Nephron (organoid): ENCODE results near the gene ITIH2.
"Not testable (repeated sequence)": the region's sequence is repeated elsewhere in the genome, so short reads cannot be mapped to it uniquely, and the experiment has no call there.

Source experiments
- H3K27ac Mint-ChIP-seq, 3 experiments: 2 replicates each; pipeline ENCODE4 v1.8.0; 2020; ENCODE audit warnings: mixed read lengths in 3 of 3, mild to moderate bottlenecking in 2 of 3, moderate library complexity in 1 of 3
- H3K27me3 Mint-ChIP-seq: 2 replicates; pipeline ENCODE4 v1.8.0; 2021; ENCODE audit warnings: low read depth, mild to moderate bottlenecking, moderate library complexity, mixed read lengths
- H3K36me3 Mint-ChIP-seq: 2 replicates; pipeline ENCODE4 v1.8.0; 2020; ENCODE audit warnings: low read depth, mixed read lengths
- H3K4me1 Mint-ChIP-seq: 2 replicates; pipeline ENCODE4 v1.8.0; 2020; ENCODE audit warnings: mixed read lengths
- H3K4me3 Mint-ChIP-seq, 3 experiments: 2 replicates each; pipeline ENCODE4 v1.8.0; 2020; ENCODE audit warnings: mild to moderate bottlenecking in 3 of 3, mixed read lengths in 3 of 3, moderate library complexity in 2 of 3
- H3K9me3 Mint-ChIP-seq: 2 replicates; pipeline ENCODE4 v1.8.0; 2020; ENCODE audit warnings: mixed read lengths
- TF ChIP-seq, protein P1 (sequence below), 3 experiments: fragments of 200-600 bp; sonication (generic); IDR thresholded peaks; one replicate each; pipeline ENCODE4 v1.5.0; 2021; ENCODE audit warnings: antibody characterized with exemption in 3 of 3; ENCODE audit not compliant: unreplicated experiment in 3 of 3

Gene ITIH2

DNA sequence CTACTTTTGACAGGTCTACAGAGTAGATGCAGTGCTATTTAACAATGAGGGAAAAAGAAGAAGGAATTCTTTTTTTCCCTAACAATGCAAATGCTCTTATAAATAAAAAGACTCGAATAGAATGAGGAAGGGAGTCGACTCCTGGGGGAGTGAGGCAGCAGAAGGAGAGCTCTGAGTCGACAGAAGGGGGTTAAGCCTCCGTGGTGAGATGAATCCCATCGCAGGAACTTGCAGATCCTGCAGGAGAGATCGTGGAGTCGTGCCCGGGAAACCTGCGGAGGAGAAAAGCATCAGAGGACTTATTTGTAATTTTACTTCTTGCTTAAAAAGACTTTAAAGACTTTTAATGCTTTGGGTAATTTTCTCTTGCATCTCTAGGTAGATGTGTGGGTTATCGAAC is 17.4 kb downstream of the ITIH2 start:
- Mint-ChIP-seq H3K27me3 (peaks cover 23% of the 10 kb centered on the region), H3K4me3 (no peak overlapping the region), H3K36me3 (no peaks in the 10 kb centered on the region), H3K9me3 (no peaks in the 10 kb centered on the region), H3K4me1 (no peaks in the 10 kb centered on the region), H3K27ac (no peak overlapping the region)
- TF ChIP-seq, protein P1, sequence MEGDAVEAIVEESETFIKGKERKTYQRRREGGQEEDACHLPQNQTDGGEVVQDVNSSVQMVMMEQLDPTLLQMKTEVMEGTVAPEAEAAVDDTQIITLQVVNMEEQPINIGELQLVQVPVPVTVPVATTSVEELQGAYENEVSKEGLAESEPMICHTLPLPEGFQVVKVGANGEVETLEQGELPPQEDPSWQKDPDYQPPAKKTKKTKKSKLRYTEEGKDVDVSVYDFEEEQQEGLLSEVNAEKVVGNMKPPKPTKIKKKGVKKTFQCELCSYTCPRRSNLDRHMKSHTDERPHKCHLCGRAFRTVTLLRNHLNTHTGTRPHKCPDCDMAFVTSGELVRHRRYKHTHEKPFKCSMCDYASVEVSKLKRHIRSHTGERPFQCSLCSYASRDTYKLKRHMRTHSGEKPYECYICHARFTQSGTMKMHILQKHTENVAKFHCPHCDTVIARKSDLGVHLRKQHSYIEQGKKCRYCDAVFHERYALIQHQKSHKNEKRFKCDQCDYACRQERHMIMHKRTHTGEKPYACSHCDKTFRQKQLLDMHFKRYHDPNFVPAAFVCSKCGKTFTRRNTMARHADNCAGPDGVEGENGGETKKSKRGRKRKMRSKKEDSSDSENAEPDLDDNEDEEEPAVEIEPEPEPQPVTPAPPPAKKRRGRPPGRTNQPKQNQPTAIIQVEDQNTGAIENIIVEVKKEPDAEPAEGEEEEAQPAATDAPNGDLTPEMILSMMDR (IDR thresholded peaks at IDR 0.05; ENCODE audit: unreplicated experiment in 3 of 3) = no peak

DNA sequence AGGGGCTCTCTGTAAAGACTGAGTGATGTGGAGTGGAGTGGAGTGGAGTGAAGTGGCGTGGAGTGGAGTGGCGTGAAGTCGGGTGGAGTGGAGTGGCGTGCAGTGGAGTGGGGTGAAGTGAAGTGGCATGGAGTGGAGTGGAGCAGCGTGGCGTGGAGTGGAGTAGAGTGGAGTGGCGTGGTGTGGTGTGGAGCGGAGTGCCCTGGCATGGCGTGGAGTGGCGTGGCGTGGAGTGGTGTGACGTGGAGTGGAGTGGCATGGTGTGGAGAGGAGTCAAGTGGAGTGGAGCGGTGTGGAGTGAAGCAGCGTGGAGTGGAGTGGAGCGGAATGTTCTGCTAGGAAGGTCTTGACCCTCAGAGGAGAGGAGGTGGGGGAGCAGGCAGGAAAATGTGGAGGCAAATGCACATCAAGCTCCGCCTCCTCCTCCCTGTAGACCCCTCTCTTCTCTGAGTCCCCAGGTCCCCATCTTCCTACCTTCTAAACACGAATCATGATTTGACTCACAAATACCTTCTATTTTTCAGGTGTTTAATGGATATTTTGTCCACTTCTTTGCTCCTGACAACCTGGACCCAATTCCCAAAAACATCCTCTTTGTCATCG is 19.9 kb downstream of the ITIH2 start:
- no peak overlapping the region for H3K4me3 Mint-ChIP-seq
- no peak overlapping the region for H3K27ac Mint-ChIP-seq
- H3K9me3 Mint-ChIP-seq = no peaks in the 10 kb centered on the region
- peaks cover 23% of the 10 kb centered on the region for H3K27me3 Mint-ChIP-seq
- no peaks in the 10 kb centered on the region for H3K4me1 Mint-ChIP-seq
- TF ChIP-seq, protein P1 (IDR thresholded peaks at IDR 0.05; ENCODE audit: unreplicated experiment in 3 of 3) = no peak
- no peaks in the 10 kb centered on the region for H3K36me3 Mint-ChIP-seq

DNA sequence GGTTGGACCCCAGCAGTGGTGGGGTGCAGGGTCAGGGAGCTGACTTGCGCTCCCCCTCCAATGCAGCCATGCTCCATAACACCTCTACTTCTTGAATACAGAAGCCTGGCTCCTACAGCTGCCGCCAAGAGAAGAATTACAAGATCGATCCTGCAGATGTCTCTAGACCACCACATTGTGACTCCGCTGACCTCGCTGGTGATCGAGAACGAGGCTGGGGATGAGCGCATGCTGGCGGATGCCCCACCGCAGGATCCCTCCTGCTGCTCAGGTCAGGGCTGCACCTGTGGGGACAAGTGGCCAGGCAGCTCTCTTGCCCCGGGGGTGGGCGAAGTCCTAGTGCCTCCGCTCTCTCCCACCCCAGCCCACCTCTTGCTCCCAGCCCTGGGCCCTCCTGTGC is 31.7 kb downstream of the ITIH2 start:
- H3K4me1 Mint-ChIP-seq = no peaks in the 10 kb centered on the region
- H3K36me3 Mint-ChIP-seq = no peaks in the 10 kb centered on the region
- H3K27me3 Mint-ChIP-seq = peaks cover 5% of the 10 kb centered on the region
- TF ChIP-seq, protein P1 (IDR thresholded peaks at IDR 0.05; ENCODE audit: unreplicated experiment in 3 of 3) = no peak
- H3K9me3 Mint-ChIP-seq = peaks cover 6% of the 10 kb centered on the region
- H3K27ac Mint-ChIP-seq = no peak overlapping the region
- no peak overlapping the region for H3K4me3 Mint-ChIP-seq

DNA sequence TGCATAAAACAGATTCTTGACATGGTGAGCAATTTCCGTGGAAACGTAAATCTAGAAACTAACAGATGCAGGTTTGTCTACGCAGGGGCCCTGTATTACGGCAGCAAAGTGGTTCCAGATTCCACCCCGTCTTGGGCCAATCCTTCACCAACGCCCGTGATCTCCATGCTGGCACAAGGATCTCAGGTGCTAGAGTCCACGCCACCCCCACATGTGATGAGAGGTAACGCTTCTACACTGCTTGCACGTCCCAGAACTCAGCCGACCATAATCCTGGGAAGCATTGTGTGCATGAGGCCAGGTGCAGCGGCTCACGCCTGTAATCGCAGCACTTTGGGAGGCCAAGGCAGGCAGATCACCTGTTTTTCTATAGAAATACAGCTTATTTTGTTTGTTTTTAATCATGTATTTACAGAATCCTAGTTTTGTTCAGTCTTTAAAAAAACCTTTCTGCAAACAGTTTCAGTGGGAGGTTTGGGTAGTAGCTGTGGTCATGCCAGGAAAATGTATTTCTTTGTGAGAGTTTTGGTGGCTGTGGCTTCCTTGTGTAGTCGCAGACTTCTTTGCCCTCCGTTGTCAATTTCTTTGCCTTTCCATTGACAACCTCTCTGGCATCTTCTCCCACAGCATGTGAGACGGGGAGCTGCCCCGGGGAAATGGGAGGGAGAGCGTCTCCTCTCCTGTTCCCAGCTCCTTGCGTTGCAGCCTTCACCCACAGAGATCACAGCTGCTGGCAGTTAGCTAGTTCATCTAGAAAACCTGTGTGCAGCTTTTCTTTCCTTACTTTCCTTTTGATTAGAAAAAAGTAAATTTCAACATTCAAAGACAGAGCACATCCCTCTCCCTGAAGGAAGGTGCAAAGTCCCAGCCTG is 35.7 kb downstream of the ITIH2 start:
- Mint-ChIP-seq H3K9me3 (no peaks in the 10 kb centered on the region), H3K4me3 (no peak overlapping the region), H3K27ac (no peak overlapping the region), H3K36me3 (no peaks in the 10 kb centered on the region), H3K27me3 (no peaks in the 10 kb centered on the region), H3K4me1 (no peaks in the 10 kb centered on the region)
- TF ChIP-seq, protein P1 (IDR thresholded peaks at IDR 0.05; ENCODE audit: unreplicated experiment in 3 of 3) = no peak

DNA sequence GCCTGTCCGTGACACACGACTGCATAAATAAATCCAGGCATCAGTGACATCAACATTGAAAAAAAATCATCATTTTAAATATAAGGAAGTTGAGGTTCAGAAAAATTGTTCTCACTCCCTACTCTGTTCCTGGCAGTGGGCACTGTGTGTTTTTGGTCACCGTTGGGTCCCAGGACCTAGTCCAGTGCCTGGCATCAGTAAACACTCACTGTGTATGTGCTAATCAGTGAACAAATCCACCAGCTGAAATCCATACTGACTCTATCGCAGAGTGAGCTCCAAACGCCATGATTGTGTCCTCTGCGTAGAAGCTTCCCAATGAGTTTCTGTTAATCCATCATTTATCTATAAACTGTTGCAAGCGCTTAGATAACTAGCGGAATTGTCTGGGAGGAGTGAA is 41.2 kb downstream of the ITIH2 start:
- no peaks in the 10 kb centered on the region for H3K9me3 Mint-ChIP-seq
- H3K4me3 Mint-ChIP-seq = no peak overlapping the region
- no peaks in the 10 kb centered on the region for H3K27me3 Mint-ChIP-seq
- no peaks in the 10 kb centered on the region for H3K36me3 Mint-ChIP-seq
- H3K4me1 Mint-ChIP-seq = no peaks in the 10 kb centered on the region
- TF ChIP-seq, protein P1 (IDR thresholded peaks at IDR 0.05; ENCODE audit: unreplicated experiment in 3 of 3) = no peak
- H3K27ac Mint-ChIP-seq = no peak overlapping the region

DNA sequence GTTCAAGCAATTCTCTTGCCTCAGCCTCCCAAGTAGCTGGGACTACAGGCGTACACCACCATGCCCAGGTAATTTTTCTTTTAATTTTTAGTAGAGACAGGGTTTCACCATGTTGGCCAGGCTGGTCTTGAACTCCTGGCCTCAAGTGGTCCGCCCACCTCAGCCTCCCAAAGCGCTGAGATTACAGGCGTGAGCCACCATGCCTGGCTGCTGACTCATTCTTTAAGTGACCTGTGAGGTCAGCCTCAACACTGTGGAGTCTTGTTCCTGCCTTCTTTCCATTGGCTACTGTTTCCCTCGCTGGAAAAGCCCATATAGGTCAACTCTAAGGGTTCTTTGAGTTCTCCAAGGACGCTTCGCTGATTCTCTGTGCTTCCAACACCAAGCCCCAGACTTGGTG is 45.5 kb downstream of the ITIH2 start:
- H3K9me3 Mint-ChIP-seq, H3K27ac Mint-ChIP-seq, H3K4me3 Mint-ChIP-seq, H3K4me1 Mint-ChIP-seq, H3K27me3 Mint-ChIP-seq: not testable (repeated sequence)
- H3K36me3 Mint-ChIP-seq = peaks cover 22% of the 10 kb centered on the region
